COLO668 (cell line): ENCODE results near the gene PIP4K2A.
"Not testable (repeated sequence)": the region's sequence is repeated elsewhere in the genome, so short reads cannot be mapped to it uniquely, and the experiment has no call there.

Experiments
- DNase-seq: peaks from one replicate; lab custom pipeline; 2025; ENCODE audit not compliant: unreplicated experiment; lab: John Stamatoyannopoulos, UW

The PIP4K2A gene

DNA sequence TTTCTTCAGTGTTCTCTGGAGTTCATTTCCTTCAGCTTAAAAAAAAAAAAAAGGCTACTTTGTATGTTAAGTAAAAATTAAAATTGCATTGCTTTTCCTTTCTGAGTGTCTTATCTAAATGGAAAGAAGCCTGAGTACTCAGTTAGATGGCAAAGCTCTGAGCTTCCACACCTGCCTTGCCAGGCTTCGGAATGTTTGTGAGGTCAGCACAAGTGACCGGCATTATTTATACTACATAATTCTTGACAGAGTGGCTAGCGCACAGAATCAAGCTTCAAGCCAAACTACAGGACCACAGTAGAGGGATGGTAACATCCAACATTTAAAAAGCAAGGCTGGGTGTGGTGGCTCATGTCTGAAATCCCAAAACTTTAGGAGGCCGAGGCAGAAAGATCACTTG, 17.3 kb downstream of the PIP4K2A start:
- no peak for DNase-seq

DNA sequence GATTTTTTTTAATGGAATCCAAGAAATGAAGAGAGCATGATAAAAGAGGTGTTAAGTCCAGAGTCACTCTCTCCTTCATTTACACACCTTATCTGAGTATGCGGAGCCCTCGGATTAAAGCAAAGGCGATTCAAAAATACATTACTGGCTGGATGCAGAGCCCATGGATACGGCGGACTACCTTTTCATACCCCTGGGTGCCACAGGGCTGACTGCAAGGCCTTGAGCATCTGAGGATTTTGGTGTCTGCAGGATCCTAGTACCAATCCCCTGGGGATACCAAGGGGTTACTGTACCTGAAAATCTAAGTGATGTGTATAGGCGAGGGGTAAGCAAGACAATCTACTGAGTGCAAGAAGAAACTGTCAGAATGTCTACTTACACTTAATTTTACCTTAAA, 20.5 kb downstream of the PIP4K2A start:
- no peak for DNase-seq

DNA sequence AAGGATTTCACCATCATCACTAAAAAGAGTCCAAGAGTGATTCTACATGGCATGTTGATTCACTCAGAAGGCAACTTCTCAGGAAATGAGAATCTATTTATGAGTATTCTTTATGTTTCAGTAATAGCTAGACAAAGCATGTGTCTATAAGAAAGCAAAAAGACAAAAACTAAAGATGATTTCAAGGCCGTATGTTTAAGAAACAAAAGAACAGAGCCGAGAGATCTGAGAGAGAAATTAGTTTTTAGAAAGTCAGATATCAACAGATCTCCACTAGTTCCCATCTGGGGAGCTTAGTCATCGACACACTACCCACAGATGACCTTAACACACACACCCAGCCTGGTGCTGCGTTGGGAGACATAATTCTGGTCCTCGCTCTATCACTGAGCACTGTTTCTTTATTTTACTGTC, 21.0 kb downstream of the PIP4K2A start:
- no peak for DNase-seq

DNA sequence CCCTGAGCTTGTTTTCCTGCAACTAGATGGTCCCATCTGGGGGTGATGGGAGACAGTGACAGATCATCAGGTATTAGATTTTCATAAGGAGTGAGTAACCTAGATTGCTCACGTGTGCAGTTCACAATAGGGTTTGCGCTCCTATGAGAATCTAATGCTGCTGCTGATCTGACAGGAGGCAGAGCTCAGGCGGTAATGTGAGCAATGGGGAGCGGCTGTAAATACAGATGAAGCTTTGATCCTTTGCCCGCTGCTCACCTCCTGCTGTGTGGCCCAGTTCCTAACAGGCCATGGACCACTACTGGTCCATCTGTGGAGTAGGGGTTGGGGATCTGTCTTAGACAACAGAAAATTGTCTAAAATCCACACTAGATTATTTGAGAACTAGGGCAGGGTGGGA, 22.3 kb downstream of the PIP4K2A start:
- not testable (repeated sequence) for DNase-seq

DNA sequence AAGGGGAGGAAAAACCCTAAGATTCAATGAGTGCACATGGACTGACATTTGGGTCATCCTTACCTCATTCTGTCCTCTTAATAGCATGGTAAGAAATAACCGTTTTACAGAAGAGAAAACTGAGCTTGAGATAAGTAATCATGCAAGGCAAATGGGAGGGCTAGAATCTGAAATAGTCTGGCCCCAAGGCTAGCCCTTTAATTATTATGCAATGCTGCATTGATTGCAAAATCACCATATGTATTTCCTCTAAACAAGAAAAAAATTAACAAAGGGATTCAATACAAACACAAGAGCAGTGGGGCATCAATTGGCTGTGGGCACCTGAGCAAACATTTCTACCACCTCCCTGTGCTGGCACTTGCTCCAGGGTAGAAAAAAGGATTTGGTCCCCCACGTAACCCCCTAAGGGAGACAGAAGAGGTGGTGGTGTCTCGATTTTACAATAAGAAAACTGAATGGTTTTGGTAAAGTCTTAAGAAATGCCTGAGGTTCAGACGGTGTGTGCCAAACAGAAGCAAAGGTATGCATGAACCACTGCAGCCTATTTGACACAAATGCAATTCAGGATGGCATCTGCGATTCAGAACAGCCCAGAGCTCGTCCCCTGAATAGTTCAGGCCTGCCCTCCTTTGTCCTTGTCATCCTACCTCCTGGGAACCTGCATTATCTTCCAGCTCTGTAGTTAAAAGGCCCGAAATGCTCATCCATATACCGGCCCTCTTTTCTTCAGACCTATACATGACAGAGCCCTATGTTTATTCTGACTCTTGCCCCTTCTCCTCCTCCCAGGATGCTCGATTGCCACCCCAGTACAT, 23.6 kb downstream of the PIP4K2A start:
- peak; percentile 13 for DNase-seq

DNA sequence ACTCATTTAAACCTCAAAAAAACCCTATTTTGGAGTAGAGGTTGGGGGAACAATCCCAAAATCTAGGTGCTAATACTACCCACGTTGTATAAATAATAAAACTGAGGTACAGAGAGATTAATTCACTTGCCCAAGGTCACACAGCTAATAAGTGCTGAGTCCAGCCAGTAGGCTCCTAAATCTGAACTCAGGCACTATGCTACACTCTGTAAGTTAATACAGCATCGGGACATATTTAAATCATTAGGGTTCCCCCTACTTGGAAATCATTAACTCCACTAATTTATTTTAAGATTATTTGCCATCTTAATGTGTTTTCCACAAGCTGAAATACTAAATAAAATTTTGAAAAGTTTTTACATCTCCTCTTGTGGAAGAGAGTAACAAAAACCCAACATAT, 24.2 kb downstream of the PIP4K2A start:
- no peak for DNase-seq

DNA sequence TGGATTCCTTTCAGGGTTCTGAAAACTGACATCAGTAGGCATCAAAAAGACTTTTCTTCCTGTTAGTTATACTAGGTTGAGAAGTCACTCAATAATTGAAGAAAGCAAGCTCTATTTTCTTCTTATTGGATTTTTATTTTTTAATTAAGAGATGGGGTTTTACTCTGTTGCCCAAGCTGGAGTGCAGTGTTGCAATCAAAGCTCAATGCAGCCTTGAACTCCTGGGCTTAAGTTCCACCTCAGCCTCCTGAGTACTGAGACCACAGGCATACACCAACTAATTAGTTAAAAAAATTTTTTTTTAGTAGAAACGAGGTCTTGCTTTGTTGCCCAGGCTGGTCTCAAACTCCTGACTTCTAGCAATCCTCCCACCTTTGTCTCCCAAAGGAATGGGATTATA, 28.0 kb downstream of the PIP4K2A start:
- no peak for DNase-seq

DNA sequence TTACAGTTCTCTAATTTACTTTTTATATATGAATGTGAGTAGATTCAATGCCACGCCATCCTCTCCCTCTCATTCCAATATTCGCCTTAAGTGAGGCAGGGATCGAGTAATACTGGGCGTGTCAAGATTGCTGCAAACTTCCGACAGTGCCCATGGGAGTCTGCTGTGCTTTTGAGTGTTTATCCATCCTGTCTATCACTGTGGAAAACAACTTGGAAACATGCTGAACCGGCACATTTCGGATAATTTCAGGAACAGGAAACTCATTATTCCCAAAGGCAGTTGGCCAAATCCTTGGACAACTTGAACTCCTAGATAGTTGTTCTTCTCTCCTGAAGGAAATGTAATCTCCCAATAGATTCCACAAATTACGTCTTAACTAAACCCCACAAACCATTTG, 28.5 kb downstream of the PIP4K2A start:
- DNase-seq: no peak

DNA sequence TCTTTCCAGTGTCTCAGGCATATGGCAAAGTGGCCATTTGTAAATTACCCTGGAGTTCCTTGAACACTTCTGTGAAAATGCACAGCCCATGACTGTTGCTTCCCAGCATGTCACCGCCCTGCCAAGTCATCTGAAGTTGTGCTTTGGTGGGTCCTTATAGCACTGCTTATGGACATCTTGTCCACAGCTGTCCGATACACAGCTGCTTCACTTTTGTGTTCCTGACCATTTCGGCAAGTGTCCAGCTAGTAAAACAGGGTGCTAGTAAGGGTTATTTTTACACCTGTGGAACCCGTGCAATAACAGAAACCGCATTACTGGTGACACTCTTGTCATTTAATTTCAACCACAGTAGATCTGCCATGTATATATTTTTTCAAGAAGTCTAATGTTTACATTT, 29.7 kb downstream of the PIP4K2A start:
- no peak for DNase-seq

DNA sequence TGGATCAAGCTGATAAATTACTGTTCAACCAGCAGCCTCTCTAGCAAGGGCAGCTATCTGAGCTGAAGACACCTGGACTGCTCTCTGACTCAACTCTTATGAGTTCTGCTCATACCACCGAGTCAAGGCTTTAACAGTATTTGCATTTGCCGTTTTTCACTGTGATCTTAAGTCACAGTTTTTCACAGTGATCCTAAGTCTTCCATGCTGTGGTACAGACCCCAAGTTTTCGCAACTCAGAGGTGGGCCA, 31.3 kb downstream of the PIP4K2A start:
- no peak for DNase-seq

DNA sequence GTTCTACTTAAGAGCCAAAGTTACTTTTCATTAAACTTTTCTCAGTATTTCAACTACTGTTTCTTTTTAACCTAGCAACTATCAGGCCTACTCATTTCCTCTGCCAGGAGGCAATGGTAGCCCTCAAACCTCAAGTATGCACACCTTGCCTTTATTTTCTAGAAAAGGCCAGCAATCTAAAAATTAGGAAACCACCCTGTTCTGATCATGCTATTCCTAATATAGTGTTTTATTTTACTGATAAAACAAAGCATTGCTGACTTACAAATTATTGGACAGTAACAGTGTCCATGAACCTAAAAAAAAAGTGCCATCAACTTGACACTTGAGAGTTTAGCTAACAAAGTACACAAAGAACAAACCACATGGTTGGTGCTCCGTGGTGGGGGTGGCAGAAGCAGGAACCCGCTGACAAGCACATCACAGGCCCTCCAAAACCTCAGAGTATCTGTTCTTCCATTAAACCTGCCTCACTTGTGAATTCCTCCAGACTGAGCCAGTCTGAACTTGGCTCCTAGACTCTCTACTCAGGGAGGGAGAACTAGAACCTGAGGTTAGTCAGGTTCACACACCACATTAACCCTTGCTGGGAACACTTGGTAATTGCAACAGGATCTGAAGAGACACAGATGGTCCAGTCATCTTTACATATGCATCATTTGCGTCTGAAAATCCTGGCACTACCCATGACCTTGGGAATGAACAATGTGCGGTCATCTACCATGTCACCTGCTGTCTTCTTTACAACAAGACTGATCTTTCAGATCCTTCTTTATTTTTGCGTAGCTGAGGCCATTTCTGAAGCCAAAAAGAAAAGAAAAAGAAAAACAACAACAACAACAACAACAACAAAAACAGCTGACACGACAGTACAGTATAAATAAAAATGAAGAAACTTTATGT, 31.9 kb downstream of the PIP4K2A start:
- peak; percentile 15 for DNase-seq

DNA sequence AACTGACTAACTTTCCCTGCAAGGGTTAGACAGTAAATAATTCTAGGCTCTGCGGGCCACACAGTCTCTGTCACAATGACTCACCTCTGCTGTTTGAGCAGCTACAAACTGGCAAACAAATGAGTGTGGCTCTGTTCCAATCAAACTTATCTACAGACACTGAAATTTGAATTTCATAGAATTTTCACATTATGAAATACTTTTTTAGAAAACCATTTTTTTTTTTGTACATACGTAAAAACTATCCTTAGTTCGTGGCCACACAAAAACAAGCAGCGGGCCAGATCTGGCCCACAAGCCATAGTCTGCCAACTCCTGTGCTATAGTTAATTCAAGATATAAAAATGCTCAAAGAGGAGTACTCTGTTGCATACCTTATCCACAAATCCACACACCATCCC, 32.6 kb downstream of the PIP4K2A start:
- DNase-seq: no peak

DNA sequence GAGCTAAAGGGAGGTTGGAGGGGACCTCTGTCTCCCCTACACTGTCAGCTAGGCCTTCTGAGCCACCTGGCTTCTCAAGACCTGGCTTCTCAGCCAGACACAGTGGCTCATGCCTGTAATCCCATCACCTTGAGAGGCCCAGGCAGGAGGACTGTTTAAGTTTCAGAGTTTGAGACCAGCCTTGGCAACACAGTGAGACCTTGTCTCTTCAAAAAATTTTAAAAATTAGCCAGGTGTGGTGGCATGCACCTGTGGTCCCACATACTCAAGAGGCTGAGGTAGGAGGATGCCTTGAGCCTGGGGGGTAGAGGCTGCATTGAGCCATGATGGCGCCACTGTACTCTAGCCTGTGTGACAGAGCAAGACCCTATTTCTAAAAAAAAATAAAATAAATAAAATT, 33.1 kb downstream of the PIP4K2A start:
- DNase-seq: no peak

DNA sequence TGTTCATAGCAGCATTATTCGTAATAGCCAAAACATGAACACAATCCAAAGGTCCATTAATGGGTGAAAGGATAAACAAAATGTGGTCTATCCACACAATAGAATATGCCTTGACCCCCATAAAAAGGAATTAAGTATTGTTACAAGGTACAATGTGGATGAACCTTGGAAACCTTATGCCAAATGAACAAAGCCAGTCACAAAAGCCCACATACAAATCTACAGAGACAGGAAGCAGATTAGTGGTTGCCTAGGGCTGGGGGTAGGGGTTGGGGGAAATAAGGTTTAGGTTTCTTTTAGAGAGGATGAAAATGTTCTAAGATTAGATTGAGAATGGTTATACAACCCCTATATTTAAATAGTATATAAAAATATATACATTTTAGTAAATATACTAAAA, 34.8 kb downstream of the PIP4K2A start:
- no peak for DNase-seq

DNA sequence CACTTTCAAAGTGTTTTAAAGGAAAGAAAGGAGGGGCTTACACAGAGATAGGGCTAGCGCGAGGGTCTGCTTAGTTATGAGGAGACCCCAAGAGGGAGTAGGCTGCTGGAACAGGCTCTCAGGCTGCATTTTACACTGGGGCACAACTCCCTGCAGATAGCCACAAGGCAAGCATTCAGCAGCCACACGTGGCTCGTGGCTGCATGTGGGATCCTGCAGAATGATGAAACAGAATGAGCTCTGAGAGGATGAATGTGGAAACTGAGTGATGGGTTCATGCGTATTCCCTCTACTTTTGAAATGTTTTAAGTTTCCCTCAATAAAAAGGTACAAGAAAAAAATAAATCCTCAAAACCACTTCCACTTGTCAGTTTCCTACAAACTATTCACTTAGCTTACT, 37.0 kb downstream of the PIP4K2A start:
- no peak for DNase-seq

DNA sequence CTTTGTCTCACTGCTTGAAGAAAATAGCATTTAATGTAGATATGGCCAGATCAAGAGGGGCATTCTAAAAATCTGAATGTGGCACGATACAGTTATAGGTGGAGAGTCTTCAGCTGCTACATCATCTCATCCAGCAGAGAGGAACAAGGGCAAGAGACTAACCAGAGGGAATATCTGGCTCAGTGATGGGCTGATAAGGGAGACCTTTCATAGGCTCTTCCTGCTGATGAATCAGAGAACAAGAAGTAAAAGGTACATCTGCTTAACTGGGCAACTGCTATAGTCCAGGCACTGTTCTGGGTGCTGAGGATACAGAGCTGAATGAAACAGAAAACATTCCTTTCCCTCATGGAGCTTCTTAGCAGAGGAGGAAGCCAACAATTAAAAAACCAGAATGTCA, 37.9 kb downstream of the PIP4K2A start:
- no peak for DNase-seq

DNA sequence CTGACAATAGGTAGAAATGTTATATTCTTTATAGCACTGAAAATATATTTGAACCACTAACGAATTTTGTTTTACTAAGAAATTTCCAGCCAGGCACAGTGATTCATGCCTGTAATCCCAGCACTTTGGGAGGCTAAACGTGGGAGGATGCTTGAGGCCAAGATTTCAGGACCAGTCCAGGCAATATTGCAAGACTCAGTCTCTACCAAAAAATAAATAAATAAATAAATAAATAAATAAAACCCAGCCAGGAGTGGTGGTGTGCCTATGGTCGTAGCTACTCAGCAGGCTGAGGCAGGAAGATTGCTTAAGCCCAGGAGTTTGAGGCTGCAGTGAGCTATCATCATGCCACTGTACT, 39.8 kb downstream of the PIP4K2A start:
- no peak for DNase-seq

DNA sequence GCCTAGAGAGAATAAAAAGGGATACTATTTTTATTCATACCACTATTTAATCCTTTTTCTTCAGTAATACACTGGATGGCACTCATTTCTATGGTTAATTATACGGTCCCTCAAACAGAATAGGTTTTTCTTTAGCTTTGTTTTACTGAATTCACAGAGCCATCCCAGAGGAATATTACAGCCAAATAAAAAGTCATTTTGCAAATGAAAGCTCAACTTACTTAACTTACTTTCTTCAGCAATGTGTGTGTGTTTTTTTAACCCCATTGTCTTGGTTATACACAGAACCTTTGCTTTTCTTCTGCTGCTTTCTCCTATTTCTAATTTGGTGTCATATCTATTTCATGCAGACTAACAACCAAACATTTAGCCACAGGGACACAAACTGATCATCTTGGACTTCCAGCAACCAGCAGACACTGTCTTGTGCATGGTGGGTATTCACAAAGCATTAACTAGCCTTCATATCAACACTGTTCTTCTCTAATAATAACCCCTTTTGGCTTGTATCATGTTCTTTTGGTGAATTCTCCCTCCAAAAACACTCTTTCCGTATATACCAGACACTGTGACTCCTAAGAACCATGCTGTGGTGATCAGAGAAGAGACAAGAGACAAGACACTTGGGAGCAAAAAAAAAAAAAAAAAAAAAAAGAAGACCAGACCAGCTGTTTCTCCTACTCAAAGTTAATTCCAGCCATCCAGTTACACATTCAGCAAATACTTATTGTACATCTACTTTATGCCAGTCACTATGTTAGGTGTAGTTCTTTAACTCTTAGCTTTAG, 40.4 kb downstream of the PIP4K2A start:
- no peak for DNase-seq

DNA sequence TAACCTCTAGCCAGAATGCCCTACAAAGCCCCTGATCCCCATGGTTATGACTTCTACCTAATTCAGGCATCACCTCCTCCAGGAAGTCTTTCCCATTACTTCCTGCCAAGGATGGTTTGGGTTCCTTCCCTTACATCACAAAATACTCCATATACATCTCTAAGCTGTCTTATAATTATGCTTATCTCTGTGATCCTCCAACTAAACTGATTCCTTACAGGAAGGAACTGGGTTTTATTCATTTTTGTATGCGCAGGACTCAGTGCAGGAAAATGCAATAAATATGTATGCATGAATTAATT, 41.3 kb downstream of the PIP4K2A start:
- no peak for DNase-seq

DNA sequence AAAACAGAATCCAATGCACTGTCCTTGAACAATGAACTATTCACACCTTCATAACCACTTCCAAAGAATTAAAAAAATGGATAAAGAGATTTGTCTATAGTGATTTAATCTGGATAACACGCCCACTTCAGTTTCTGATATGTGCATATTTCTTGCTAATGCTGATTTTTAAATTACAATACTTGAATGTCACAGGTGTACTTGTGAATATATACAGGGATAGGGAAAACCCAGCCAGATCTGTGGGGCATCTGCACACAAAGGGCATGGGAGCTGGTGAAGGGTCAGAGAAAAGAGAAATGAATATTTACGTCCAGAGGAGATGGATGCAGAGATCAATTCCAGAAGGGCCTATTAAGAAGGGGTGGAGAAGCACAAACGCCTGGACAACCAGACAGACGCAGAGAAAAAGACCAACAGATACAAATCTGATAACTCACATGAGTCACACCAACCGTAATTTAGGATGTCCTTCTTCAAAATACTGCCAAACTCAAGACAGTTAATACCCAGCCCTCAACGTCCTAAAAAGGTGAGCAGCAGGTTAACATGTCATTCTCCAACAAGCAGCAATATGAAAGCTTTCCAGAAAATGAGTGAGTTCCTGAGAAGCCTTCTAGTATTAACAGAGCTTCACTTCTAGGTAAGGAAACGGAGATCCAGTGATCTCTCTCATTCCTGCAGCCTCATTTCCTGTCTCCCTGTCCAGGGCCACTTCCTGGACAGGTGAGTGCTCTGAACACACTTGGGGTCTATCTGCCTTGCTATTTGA, 41.9 kb downstream of the PIP4K2A start:
- DNase-seq: no peak

DNA sequence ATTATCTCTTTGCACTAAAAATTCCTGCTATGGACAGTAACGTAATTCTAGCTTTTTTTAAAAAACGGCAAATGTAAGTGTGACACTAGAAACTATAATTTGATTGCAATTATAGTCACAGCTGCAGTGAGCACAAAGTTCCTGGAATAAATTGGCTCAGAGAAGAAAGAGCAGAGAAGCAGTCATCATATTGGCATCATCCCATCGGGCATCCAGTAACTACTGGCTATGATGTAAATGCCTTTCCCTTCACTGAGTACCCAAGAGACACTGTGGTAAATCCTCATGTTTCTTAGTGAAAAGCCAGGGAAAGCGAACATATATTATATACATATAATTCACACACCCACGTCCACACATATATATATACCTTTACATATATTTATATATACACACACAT, 43.6 kb downstream of the PIP4K2A start:
- no peak for DNase-seq
